Measurements from ENCODE around the gene ITGB5.

DNA sequence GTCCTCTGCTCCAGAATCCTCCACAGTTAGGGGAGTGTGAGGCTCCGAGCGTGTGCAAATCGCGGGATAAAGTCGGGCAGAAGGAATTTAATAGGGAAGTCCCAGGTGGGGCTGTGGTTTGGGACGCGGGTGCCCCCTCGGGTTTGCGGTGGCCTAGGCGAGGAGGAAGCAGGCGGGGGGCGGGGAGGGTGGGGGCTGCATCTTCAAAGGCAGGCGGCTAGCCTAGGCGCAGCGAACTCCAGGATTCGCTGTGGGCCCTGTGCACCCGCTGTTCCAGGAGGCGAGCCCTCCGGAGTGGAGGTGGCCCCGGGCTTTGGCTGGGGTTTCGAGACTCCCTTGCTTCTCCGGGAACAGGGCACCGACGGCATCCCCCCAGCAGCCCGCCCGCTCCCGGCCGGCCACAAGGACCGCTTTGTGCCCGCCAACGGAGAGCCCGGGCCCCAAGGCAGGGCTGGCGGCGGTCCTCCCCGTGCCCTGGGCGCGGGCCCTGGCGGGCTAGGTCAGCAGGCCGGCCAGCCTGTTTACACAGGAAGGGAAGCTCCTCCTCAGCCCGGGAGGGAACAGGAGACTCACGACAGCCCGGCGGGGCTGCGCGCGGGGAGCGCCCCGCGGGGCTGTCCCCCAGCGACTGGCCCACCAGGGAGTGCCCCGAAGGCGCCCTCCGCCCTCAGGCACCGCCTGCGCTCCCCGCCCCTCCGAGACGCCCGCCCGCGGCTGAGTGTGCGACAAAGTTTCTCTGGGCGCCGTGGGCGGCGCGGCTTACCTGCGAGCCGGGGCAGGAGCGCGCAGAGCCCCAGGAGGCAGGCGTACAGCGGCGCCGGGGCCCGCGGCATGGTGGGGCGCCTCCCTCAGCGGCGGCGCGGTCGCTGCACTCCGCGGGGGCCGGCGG lies 753 bp downstream of the ITGB5 start:
- TF ChIP-seq POLR2AphosphoS2 (conservative IDR thresholded peaks at IDR 0.05; ENCODE audit: low read length), result no peak
- TF ChIP-seq, protein P1, sequence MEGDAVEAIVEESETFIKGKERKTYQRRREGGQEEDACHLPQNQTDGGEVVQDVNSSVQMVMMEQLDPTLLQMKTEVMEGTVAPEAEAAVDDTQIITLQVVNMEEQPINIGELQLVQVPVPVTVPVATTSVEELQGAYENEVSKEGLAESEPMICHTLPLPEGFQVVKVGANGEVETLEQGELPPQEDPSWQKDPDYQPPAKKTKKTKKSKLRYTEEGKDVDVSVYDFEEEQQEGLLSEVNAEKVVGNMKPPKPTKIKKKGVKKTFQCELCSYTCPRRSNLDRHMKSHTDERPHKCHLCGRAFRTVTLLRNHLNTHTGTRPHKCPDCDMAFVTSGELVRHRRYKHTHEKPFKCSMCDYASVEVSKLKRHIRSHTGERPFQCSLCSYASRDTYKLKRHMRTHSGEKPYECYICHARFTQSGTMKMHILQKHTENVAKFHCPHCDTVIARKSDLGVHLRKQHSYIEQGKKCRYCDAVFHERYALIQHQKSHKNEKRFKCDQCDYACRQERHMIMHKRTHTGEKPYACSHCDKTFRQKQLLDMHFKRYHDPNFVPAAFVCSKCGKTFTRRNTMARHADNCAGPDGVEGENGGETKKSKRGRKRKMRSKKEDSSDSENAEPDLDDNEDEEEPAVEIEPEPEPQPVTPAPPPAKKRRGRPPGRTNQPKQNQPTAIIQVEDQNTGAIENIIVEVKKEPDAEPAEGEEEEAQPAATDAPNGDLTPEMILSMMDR (IDR thresholded peaks at IDR 0.05), result no peak
- no peak for TF ChIP-seq MYC (IDR thresholded peaks at IDR 0.05; ENCODE audit: borderline replicate concordance, low read length)
- no peak for TF ChIP-seq FOXS1 (CRISPR knock-in tag; IDR thresholded peaks at IDR 0.05)
- peak; percentile 41 for TF ChIP-seq POLR2A (IDR thresholded peaks at IDR 0.05; ENCODE audit: low read length)
- no peak for TF ChIP-seq FOSL2 (IDR thresholded peaks at IDR 0.05)
- TF ChIP-seq FOSL2 (CRISPR knock-in tag; IDR thresholded peaks at IDR 0.05), result no peak; the same call in 1 of the 2 replicates
- no peak for TF ChIP-seq CEBPB (IDR thresholded peaks at IDR 0.05)
- TF ChIP-seq KDM5A (IDR thresholded peaks at IDR 0.05), result no peak
- TF ChIP-seq BHLHE40 (IDR thresholded peaks at IDR 0.05; ENCODE audit: low read depth, low read length), result no peak
- TF ChIP-seq KDM1A (IDR thresholded peaks at IDR 0.05; ENCODE audit: low read depth), result no peak
- no peak for TF ChIP-seq JUNB (IDR thresholded peaks at IDR 0.05)
